Measurements from ENCODE around the gene RNF169. TPM values are rescaled to one million over a fixed set of nuclear protein-coding genes. Genes with fewer than 3 reads are reported as not detected.

The RNF169 gene
- total and polyA plus RNA-seq, 2 of the 8 experiments (the other 6 are each of a cell fraction or from before 2014, with no cell fraction given): 3.6 to 12.5 TPM

- TF ChIP-seq ATF2 (IDR thresholded peaks at IDR 0.05; ENCODE audit: low read length) (peak; percentile 93; the same call in 1 of the 2 replicates), CREB1 (IDR thresholded peaks at IDR 0.05) (peak; percentile 14; the same call in 1 of the 2 replicates), POLR2AphosphoS5 (IDR thresholded peaks at IDR 0.05; ENCODE audit: low read depth, low read length) (peak; percentile 55; the same call in 1 of the 2 replicates), RXRA (IDR thresholded peaks at IDR 0.05; ENCODE audit: insufficient read depth, low read depth, low read length) (no peak), TCF12 (IDR thresholded peaks at IDR 0.05; ENCODE audit: low read depth, low read length) (no peak), RFX5 (IDR thresholded peaks at IDR 0.05; ENCODE audit: borderline replicate concordance, low read depth, low read length) (peak; percentile 17; the same call in 1 of the 2 replicates), RBBP5 (IDR thresholded peaks at IDR 0.05; ENCODE audit: borderline replicate concordance, low read depth, low read length) (peak; percentile 67), YY1 (IDR thresholded peaks at IDR 0.05; ENCODE audit: low read depth, low read length) (peak; percentile 97), EGR1 (IDR thresholded peaks at IDR 0.05; ENCODE audit: borderline replicate concordance, low read depth, low read length) (0 out of 2 replicates have a peak, but pooled peaks have one; percentile 13), TAF7 (optimal IDR thresholded peaks at IDR 0.05; ENCODE audit: borderline replicate concordance, low read depth, low read length) (peak; percentile 70), CBX5 (IDR thresholded peaks at IDR 0.05; ENCODE audit: low read depth, low read length) (no peak), TBP (IDR thresholded peaks at IDR 0.05; ENCODE audit: low read depth, low read length) (peak; percentile 70), PHF8 (conservative IDR thresholded peaks at IDR 0.05; ENCODE audit: low read depth, low read length) (peak; percentile 87), SP2 (IDR thresholded peaks at IDR 0.05; ENCODE audit: low read length) (no peak)
Measured at GRCh38 chr11:74748211-74749126, at the start of gene RNF169 (continued).

Data from H1 (cell line).